Stimulated activated CD8-positive, alpha-beta memory T cell treated with anti-CD3 and anti-CD28 coated beads, Interleukin-7, amount 100 ng/mL, for 24 hours (primary cell): ENCODE measurements around the gene SSRP1.

Source experiments
- DNase-seq: peaks from one replicate; pipeline ENCODE4 v3.0.0-alpha.2; 2020; ENCODE audit warnings: low read depth

The SSRP1 gene

GRCh38 chr11:57315491-57315890 lies 20.2 kb downstream of the SSRP1 start:
- DNase-seq: no peak

- DNase-seq: no peak
Observed at GRCh38 chr11:57314221-57314973, 21.3 kb downstream of the SSRP1 start.

- no peak for DNase-seq
Observed at GRCh38 chr11:57313788-57314135, 21.9 kb downstream of the SSRP1 start.

GRCh38 chr11:57313071-57313787 lies 22.5 kb downstream of the SSRP1 start:
- DNase-seq: no peak

- no peak for DNase-seq
Observed at GRCh38 chr11:57312511-57313021, 23.1 kb downstream of the SSRP1 start.

- peak; percentile 53 for DNase-seq
Observed at GRCh38 chr11:57311109-57311936, 24.4 kb downstream of the SSRP1 start.

- DNase-seq: no peak
Observed at GRCh38 chr11:57310630-57311086, 25.0 kb downstream of the SSRP1 start.

- DNase-seq: no peak
Observed at GRCh38 chr11:57310091-57310490, 25.6 kb downstream of the SSRP1 start.

- DNase-seq: no peak
Observed at GRCh38 chr11:57309106-57310059, 26.3 kb downstream of the SSRP1 start.

- DNase-seq: no peak
Observed at GRCh38 chr11:57308426-57309060, 27.1 kb downstream of the SSRP1 start.

GRCh38 chr11:57307666-57308270 lies 27.9 kb downstream of the SSRP1 start:
- no peak for DNase-seq

- DNase-seq: no peak
Observed at GRCh38 chr11:57306940-57307565, 28.6 kb downstream of the SSRP1 start.

GRCh38 chr11:57306161-57306876 lies 29.4 kb downstream of the SSRP1 start:
- no peak for DNase-seq

GRCh38 chr11:57305523-57305922 lies 30.2 kb downstream of the SSRP1 start:
- DNase-seq: no peak

- DNase-seq: no peak
Observed at GRCh38 chr11:57303990-57304579, 31.6 kb downstream of the SSRP1 start.

GRCh38 chr11:57303280-57303989 lies 32.3 kb downstream of the SSRP1 start:
- DNase-seq: no peak

- no peak for DNase-seq
Observed at GRCh38 chr11:57302489-57302888, 33.2 kb downstream of the SSRP1 start.
